Endothelial cell of umbilical vein (primary cell): Measurements from ENCODE around the gene NAALAD2. TPM values are rescaled to one million over a fixed set of nuclear protein-coding genes. Genes with fewer than 3 reads are reported as not detected.

ENCODE experiments used
- BruUV-seq: library from RNA; stranded (reverse); fragments of 400-500 nt; replicated peaks from 2 replicates; lab custom pipeline; 2021; lab: Mats Ljungman, UMichigan
- CTCF ChIA-PET: fragments of 300-600, 350-600 bp; sonication (Branson Sonifier 250); formaldehyde crosslinking; loops from one replicate; lab custom pipeline; 2021; ENCODE audit warnings: antibody characterized with exemption, inconsistent platforms; lab: Charles Lee
- POLR2A ChIA-PET: fragments of 300-600, 350-600 bp; sonication (Branson Sonifier 250); formaldehyde crosslinking; loops from one replicate; lab custom pipeline; 2021; ENCODE audit warnings: antibody characterized with exemption, inconsistent platforms; lab: Charles Lee
- DNase-seq: peaks from one replicate; pipeline ENCODE4 v3.0.0-alpha.2; 2011; ENCODE audit warnings: low read depth, low spot score
- FAIRE-seq: peaks from 2 replicates; lab custom pipeline; 2011; peaks lifted over from hg19 to GRCh38; lab: Jason Lieb, UNC
- H2AFZ ChIP-seq: 2 replicates; pipeline ENCODE4 v1.6.0; 2012; ENCODE audit warnings: low read depth, low read length, control low read depth, inconsistent platforms
- H3K27ac ChIP-seq: 2 replicates; pipeline ENCODE4 v1.5.1; 2011; ENCODE audit warnings: low read depth, mild to moderate bottlenecking, control low read depth, low read length, moderate library complexity; ENCODE audit not compliant: insufficient read depth
- H3K27me3 ChIP-seq, 2 experiments: 2 replicates each; pipeline versions ENCODE4 v1.6.0 to v1.6.1; 2011; ENCODE audit warnings: low read length in 2 of 2, mixed read lengths in 1 of 2; ENCODE audit not compliant: control insufficient read depth in 2 of 2, insufficient read depth in 2 of 2
- H3K36me3 ChIP-seq, 2 experiments: 2 replicates in 1 of 2; 3 replicates in 1 of 2; pipeline ENCODE4 v1.5.1; 2011; ENCODE audit warnings: low read length in 2 of 2, mild to moderate bottlenecking in 1 of 2, moderate library complexity in 1 of 2; ENCODE audit not compliant: control insufficient read depth in 2 of 2, insufficient read depth in 2 of 2; ENCODE audit errors: extremely low read depth in 1 of 2
- H3K4me1 ChIP-seq: 3 replicates; pipeline ENCODE4 v1.5.1; 2011; ENCODE audit warnings: mild to moderate bottlenecking, low read length; ENCODE audit not compliant: control insufficient read depth, insufficient read depth; ENCODE audit errors: extremely low read depth
- H3K4me2 ChIP-seq: 2 replicates; pipeline ENCODE4 v1.6.1; 2011; ENCODE audit warnings: low read length, control low read depth, mixed read lengths; ENCODE audit not compliant: insufficient read depth
- H3K4me3 ChIP-seq, 3 experiments: fragments of 200-600 bp in 1 of 3; sonication (generic), shearing (Covaris generic) in 1 of 3; replicated peaks in 1 of 3; 2 replicates each; pipeline ENCODE4 v1.5.1; 2011 to 2016; ENCODE audit warnings: control low read depth in 3 of 3, low read length in 3 of 3, mild to moderate bottlenecking in 2 of 3, inconsistent platforms in 1 of 3, low read depth in 1 of 3, moderate library complexity in 1 of 3; ENCODE audit not compliant: insufficient read depth in 1 of 3
- H3K79me2 ChIP-seq: 2 replicates; pipeline ENCODE4 v1.6.0; 2012; ENCODE audit warnings: low read length, inconsistent platforms; ENCODE audit not compliant: control insufficient read depth, insufficient read depth
- H3K9ac ChIP-seq: replicated peaks from 2 replicates; pipeline ENCODE3; 2011; ENCODE audit warnings: low read length, control low read depth; ENCODE audit not compliant: insufficient read depth; ENCODE audit errors: extremely low read depth
- H3K9me1 ChIP-seq: replicated peaks from 3 replicates; pipeline ENCODE4 v1.6.0; 2011; ENCODE audit warnings: mild to moderate bottlenecking, low read length; ENCODE audit not compliant: control insufficient read depth, insufficient read depth; ENCODE audit errors: extremely low read depth
- H3K9me3 ChIP-seq: replicated peaks from 2 replicates; pipeline ENCODE4 v1.5.1; 2012; ENCODE audit warnings: low read length, inconsistent platforms; ENCODE audit not compliant: control insufficient read depth, insufficient read depth
- H4K20me1 ChIP-seq: replicated peaks from 2 replicates; pipeline ENCODE3; 2011; ENCODE audit warnings: mild to moderate bottlenecking, low read length; ENCODE audit not compliant: control insufficient read depth, insufficient read depth; ENCODE audit errors: extremely low read depth
- FOS ChIP-seq: IDR thresholded peaks from 2 replicates; pipeline ENCODE4 v1.6.1; 2011; ENCODE audit warnings: mild to moderate bottlenecking, low read length, moderate library complexity, borderline replicate concordance; ENCODE audit not compliant: insufficient read depth
- MAX ChIP-seq: IDR thresholded peaks from 2 replicates; pipeline ENCODE4 v1.6.1; 2011; ENCODE audit not compliant: insufficient read depth, insufficient read length
- POLR2A ChIP-seq: IDR thresholded peaks from 2 replicates; pipeline ENCODE4 v1.6.1; 2012; ENCODE audit warnings: low read depth, mild to moderate bottlenecking, control low read depth, low read length
- POLR2AphosphoS5 ChIP-seq: IDR thresholded peaks from 2 replicates; pipeline ENCODE4 v1.6.1; 2012; ENCODE audit warnings: low read depth, mild to moderate bottlenecking, control low read depth, low read length, moderate library complexity; ENCODE audit not compliant: insufficient read depth
- dilution Hi-C: fragments of 300-500 bp; cut with MboI; formaldehyde crosslinking; loops from one replicate; pipeline ENCODE4 v1.15.0; 2019; ENCODE audit warnings: low sequenced_read_pairs; ENCODE audit not compliant: extremely low pct_ligation_motif_present
- intact Hi-C: fragments of 100-400 bp; cut with micrococcal nuclease; formaldehyde crosslinking; loops from one replicate; pipeline ENCODE4 v1.10.0; 2022
- polyA plus RNA-seq, 4 experiments: library from polyadenylated mRNA; depleted of rRNA in 3 of 4; stranded (reverse) in 3 of 4; unstranded in 1 of 4; fragments of >200 nt; gene quantifications; 2 replicates each; pipeline versions ENCODE4 v1.2.1 to v1.2.3, GENCODE V29; 2011 to 2012; ENCODE audit warnings: missing spikeins in 1 of 4
- total RNA-seq: library from RNA; stranded (reverse); gene quantifications from 2 replicates; pipeline ENCODE4 v1.2.3, GENCODE V29; 2021
- TF ChIP-seq, protein P1 (sequence below), 2 donors: IDR thresholded peaks; 1 replicate in 1 of 2; 2 replicates in 1 of 2; pipeline ENCODE4 v1.5.1; 2011; ENCODE audit warnings: low read length in 2 of 2, mild to moderate bottlenecking in 2 of 2, moderate library complexity in 2 of 2, control low read depth in 1 of 2, inconsistent platforms in 1 of 2, low read depth in 1 of 2; ENCODE audit not compliant: insufficient read depth in 1 of 2; ENCODE audit errors: extremely low read depth in 1 of 2

The NAALAD2 gene
- total and polyA plus RNA-seq, 2 donors (not counting 3 experiments of a cell fraction or from before 2014, with no cell fraction given) = 0.66 to 1.1 TPM

DNA sequence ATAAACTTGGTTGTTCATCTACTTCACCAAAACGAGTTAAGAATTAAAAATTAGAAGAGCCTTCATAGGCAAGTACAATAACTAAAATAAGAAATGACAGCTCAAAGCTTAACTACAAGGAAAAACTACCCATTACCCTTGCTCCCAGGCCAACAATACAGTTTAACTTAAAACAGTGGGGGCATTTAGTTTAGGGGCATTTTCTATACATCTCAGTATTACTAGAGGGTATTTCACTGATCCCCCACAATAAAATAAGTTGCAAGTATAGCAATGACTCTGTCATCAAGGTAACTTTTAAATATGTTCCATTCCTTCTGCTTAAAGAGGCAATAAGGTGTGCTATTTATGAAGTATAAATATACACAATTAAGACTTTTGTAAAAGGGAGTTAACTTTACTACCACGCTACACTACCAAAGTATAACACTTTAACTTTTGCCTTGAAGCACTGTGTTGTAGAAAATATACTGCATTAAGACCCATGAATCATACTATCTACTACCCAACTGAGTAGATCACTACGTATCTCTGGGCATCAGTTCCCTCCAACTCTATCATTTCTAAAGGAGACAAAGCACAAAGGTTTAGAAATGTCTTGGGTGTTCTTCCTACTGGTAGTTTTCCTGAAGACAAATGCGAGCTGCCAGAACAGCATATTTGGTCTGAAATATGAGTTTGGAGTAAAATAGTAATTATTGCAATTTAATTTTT lies 58.6 kb downstream of the NAALAD2 start:
- Histone ChIP-seq H3K36me3 (no peaks in the 10 kb centered on the region), H3K9ac (no peak overlapping the region), H4K20me1 (no peaks in the 10 kb centered on the region), H3K27me3 (no peaks in the 10 kb centered on the region), H3K4me1 (peaks cover 2% of the 10 kb centered on the region), H3K79me2 (no peaks in the 10 kb centered on the region), H3K9me3 (no peaks in the 10 kb centered on the region), H2AFZ (no peak overlapping the region), H3K4me2 (no peak overlapping the region), H3K9me1 (no peaks in the 10 kb centered on the region), H3K27ac (no peak overlapping the region), H3K4me3 (no peak overlapping the region)
- DNase-seq (no peak), FAIRE-seq (no peak)
- CTCF ChIA-PET = interaction anchor here (1.1 to 1.4 kb wide), 2 partner anchors 9 to 15 kb away, joined by 3 to 5 read pairs; no protein-coding TSS in a partner anchor
- no TSS peak for BruUV-seq
- POLR2A ChIA-PET = no interaction called here
- intact Hi-C loops = no loop called here
- no peak for TF ChIP-seq MAX
- TF ChIP-seq FOS = no peak
- dilution Hi-C loops = no loop called here

DNA sequence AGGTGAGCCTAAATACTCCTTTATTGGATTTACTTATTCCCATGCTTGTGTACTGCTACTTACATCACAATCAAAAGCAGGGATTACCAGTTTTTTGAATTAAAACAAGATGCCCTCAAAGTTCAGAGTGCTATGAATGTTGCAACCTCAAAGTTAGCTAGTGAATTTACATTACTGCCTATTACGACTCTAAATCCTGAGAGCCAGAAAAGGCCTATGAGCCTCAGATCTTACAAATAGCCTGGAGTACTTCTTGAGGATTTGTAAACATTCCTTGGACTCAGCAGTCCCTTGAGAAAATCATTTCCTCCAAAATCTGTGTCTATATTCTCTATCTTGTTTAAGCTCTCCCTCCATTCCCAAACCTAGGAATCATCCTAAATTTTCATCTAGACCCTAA lies 62.9 kb downstream of the NAALAD2 start:
- Histone ChIP-seq H3K9ac (no peak overlapping the region), H3K27ac (no peak overlapping the region), H2AFZ (no peak overlapping the region), H4K20me1 (no peaks in the 10 kb centered on the region), H3K79me2 (no peaks in the 10 kb centered on the region), H3K4me3 (no peak overlapping the region), H3K9me1 (no peaks in the 10 kb centered on the region), H3K27me3 (no peaks in the 10 kb centered on the region), H3K9me3 (no peaks in the 10 kb centered on the region), H3K4me2 (no peak overlapping the region), H3K4me1 (no peaks in the 10 kb centered on the region), H3K36me3 (peaks cover 0 to 4% of the 10 kb centered on the region in 2 experiments)
- TF ChIP-seq, protein P1, sequence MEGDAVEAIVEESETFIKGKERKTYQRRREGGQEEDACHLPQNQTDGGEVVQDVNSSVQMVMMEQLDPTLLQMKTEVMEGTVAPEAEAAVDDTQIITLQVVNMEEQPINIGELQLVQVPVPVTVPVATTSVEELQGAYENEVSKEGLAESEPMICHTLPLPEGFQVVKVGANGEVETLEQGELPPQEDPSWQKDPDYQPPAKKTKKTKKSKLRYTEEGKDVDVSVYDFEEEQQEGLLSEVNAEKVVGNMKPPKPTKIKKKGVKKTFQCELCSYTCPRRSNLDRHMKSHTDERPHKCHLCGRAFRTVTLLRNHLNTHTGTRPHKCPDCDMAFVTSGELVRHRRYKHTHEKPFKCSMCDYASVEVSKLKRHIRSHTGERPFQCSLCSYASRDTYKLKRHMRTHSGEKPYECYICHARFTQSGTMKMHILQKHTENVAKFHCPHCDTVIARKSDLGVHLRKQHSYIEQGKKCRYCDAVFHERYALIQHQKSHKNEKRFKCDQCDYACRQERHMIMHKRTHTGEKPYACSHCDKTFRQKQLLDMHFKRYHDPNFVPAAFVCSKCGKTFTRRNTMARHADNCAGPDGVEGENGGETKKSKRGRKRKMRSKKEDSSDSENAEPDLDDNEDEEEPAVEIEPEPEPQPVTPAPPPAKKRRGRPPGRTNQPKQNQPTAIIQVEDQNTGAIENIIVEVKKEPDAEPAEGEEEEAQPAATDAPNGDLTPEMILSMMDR (IDR thresholded peaks at IDR 0.05; ENCODE audit: extremely low read depth in 1 of 2, insufficient read depth in 1 of 2, low read depth in 1 of 2, low read length in 2 of 2) = no peak
- TF ChIP-seq POLR2AphosphoS5 (no peak), POLR2A (no peak)
- intact Hi-C loops = no loop called here
- no TSS peak for BruUV-seq
- POLR2A ChIA-PET = interaction anchor here (0.6 kb wide), 1 partner anchor 63 kb away, joined by 3 read pairs; the partner anchor contains the start of gene NAALAD2
- no peak for DNase-seq
- CTCF ChIA-PET = interaction anchor here (2.0 kb wide), 1 partner anchor 8 kb away, joined by 9 read pairs; no protein-coding TSS in a partner anchor
- FAIRE-seq = no peak
- dilution Hi-C loops = no loop called here
